Nephron progenitor cell (in vitro differentiated cells): Measurements from ENCODE around the gene MAGI2.

Experiments
- DNase-seq: peaks from one replicate; pipeline ENCODE4 v3.0.0; 2021
- H3K27ac Mint-ChIP-seq: 2 replicates; pipeline ENCODE4 v1.8.0; 2021; ENCODE audit warnings: mild to moderate bottlenecking, moderate library complexity, mixed read lengths
- H3K27me3 Mint-ChIP-seq: 2 replicates; pipeline ENCODE4 v1.8.0; 2021; ENCODE audit warnings: mild to moderate bottlenecking, low read depth, mixed read lengths; ENCODE audit not compliant: poor library complexity
- H3K36me3 Mint-ChIP-seq: 2 replicates; pipeline ENCODE4 v1.8.0; 2021; ENCODE audit warnings: low read depth, mixed read lengths
- H3K4me1 Mint-ChIP-seq: 2 replicates; pipeline ENCODE4 v1.8.0; 2021; ENCODE audit warnings: mixed read lengths
- H3K4me3 Mint-ChIP-seq: 2 replicates; pipeline ENCODE4 v1.8.0; 2021; ENCODE audit warnings: mild to moderate bottlenecking, moderate library complexity, mixed read lengths
- H3K9me3 Mint-ChIP-seq: 2 replicates; pipeline ENCODE4 v1.8.0; 2021; ENCODE audit warnings: mild to moderate bottlenecking, moderate library complexity, mixed read lengths
- TF ChIP-seq, protein P1 (sequence below): fragments of 200-600 bp; sonication (generic); IDR thresholded peaks from 2 replicates; pipeline ENCODE4 v1.5.0; 2021; ENCODE audit warnings: antibody characterized with exemption

The MAGI2 gene

DNA sequence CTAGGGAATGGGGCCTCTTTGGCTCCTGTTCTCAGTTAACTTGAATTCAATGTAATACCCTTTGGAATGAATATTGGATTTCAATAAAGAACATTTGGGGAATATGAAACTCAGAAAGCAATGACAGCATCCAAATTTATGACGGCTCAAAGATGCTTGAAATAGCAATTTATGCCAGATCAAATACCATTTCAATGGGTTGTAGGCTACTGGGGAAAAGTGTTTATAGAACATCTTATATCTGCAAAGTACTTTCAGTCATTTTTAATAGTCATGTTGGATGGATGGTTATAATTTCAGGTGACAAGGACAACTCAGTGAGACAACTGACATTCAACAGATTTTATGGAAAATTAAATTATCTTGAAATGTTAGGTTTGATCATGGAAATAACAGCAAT lies 882.2 kb downstream of the MAGI2 start:
- H3K4me1 Mint-ChIP-seq: peaks cover 10% of the 10 kb centered on the region
- no peaks in the 10 kb centered on the region for H3K27me3 Mint-ChIP-seq
- H3K9me3 Mint-ChIP-seq: no peaks in the 10 kb centered on the region
- no peak overlapping the region for H3K27ac Mint-ChIP-seq
- H3K36me3 Mint-ChIP-seq: no peaks in the 10 kb centered on the region
- TF ChIP-seq, protein P1, sequence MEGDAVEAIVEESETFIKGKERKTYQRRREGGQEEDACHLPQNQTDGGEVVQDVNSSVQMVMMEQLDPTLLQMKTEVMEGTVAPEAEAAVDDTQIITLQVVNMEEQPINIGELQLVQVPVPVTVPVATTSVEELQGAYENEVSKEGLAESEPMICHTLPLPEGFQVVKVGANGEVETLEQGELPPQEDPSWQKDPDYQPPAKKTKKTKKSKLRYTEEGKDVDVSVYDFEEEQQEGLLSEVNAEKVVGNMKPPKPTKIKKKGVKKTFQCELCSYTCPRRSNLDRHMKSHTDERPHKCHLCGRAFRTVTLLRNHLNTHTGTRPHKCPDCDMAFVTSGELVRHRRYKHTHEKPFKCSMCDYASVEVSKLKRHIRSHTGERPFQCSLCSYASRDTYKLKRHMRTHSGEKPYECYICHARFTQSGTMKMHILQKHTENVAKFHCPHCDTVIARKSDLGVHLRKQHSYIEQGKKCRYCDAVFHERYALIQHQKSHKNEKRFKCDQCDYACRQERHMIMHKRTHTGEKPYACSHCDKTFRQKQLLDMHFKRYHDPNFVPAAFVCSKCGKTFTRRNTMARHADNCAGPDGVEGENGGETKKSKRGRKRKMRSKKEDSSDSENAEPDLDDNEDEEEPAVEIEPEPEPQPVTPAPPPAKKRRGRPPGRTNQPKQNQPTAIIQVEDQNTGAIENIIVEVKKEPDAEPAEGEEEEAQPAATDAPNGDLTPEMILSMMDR: no peak
- H3K4me3 Mint-ChIP-seq: no peak overlapping the region
- DNase-seq: no peak

DNA sequence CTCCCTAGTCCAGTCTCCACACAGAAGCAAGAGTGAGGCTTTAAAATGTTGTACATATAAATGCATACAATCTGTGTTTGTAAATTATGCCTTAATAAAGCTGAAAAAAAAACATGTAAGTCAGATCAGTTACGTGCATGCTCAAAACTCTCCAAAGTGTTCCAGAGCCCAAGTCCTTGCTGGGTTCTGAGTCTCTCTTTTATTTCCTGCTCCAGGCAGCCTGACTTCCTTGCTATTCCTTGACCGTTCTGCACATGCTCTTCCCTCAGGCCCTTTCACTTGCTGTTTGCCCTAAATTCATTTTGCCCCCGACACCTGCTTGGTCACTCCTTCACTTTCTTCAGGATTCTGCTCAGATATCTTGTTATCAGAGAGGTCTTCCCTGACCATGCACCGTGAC lies 884.8 kb downstream of the MAGI2 start:
- Mint-ChIP-seq H3K4me3 (no peak overlapping the region), H3K9me3 (no peaks in the 10 kb centered on the region), H3K27me3 (no peaks in the 10 kb centered on the region), H3K27ac (no peak overlapping the region), H3K4me1 (peaks cover 10% of the 10 kb centered on the region), H3K36me3 (no peaks in the 10 kb centered on the region)
- TF ChIP-seq, protein P1: no peak
- no peak for DNase-seq

DNA sequence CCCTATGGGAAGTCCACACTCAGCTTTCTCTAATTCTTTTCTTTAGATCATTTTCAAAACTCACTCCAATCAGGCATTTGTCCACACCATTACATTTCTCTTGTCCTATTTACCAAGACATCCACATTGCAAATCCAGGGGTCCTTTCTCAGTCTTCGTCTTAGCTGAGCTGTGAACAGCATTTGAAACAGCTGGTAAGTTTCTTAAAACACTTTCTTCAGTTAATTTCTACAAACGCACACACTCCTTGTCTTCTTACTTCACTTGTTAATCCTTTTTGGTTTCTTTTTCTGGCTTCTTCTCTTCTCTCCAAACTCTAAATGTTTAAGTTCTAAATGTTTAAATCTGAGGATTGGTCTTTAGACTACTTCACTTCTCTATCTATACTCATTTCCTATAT lies 885.6 kb downstream of the MAGI2 start:
- TF ChIP-seq, protein P1: no peak
- no peaks in the 10 kb centered on the region for H3K9me3 Mint-ChIP-seq
- no peaks in the 10 kb centered on the region for H3K27me3 Mint-ChIP-seq

DNA sequence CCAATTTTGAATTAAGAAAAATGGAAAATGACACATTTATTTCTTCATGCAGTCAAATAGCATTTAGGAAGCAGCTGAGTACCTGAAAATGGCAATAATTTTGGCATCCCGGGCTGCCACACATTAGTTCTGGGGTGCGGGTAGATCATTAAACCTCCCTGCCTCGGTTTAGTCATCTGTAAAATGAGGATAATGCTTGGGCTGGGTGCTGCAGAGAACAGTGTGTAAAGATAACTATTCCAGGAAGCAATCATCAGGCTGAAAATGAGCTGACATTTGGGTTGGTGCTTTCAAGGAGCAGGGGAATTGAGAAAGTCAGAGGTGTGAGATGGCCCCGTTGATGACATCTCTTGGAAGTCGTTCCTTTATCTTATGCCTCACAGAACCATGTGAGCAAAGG lies 887.7 kb downstream of the MAGI2 start:
- no peaks in the 10 kb centered on the region for H3K36me3 Mint-ChIP-seq
- DNase-seq: no peak
- no peak overlapping the region for H3K4me3 Mint-ChIP-seq
- TF ChIP-seq, protein P1: no peak
- no peaks in the 10 kb centered on the region for H3K27me3 Mint-ChIP-seq
- H3K27ac Mint-ChIP-seq: no peak overlapping the region
- H3K4me1 Mint-ChIP-seq: peaks cover 30% of the 10 kb centered on the region
- no peaks in the 10 kb centered on the region for H3K9me3 Mint-ChIP-seq

More for the DNA sequence above, 885.6 kb downstream of the MAGI2 start:
- no peak for DNase-seq
- no peak overlapping the region for H3K27ac Mint-ChIP-seq
- H3K4me1 Mint-ChIP-seq: peaks cover 19% of the 10 kb centered on the region
- H3K4me3 Mint-ChIP-seq: no peak overlapping the region
- no peaks in the 10 kb centered on the region for H3K36me3 Mint-ChIP-seq

DNA sequence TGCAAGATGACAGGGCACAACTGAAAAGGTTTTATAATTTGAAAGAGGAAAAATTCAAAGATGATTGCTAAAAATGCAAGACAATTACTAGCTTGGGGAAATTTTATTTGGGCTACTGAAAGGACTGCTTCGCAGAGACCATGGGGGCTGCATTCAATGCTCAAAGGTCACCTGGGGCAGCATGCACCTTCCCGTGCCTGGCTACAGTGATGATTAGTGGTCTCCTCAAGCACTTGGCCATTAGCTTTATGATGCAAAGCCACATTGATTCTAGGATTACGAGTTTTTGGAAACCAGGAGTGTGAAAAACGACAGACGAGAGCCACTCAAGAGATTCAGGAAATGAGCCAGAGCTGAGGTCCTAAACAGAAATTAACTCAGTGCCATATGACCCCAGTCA lies 890.3 kb downstream of the MAGI2 start:
- H3K9me3 Mint-ChIP-seq: no peaks in the 10 kb centered on the region
- no peaks in the 10 kb centered on the region for H3K27me3 Mint-ChIP-seq

DNA sequence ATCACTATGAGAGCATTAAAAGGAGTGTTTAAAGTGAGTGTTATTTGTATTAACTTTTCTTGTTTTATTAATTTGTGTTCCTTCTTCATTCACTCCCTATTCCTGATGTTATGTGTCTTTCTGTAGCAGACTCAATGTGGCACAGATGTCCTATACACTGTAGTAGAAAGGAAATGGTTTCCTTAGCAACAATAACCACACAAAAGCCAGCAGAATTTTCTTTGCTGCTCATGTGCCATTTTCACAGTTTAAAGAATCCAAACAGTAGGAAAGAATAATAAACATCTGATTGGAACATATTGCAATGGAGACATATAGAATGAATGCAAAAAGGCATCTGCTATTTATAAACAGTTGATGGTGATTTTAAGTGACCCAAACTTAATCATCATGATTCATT lies 891.3 kb downstream of the MAGI2 start:
- Mint-ChIP-seq H3K4me1 (peaks cover 30% of the 10 kb centered on the region), H3K27ac (no peak overlapping the region), H3K27me3 (no peaks in the 10 kb centered on the region), H3K36me3 (no peaks in the 10 kb centered on the region), H3K9me3 (no peaks in the 10 kb centered on the region), H3K4me3 (no peak overlapping the region)
- TF ChIP-seq, protein P1: no peak
- DNase-seq: no peak

More for the DNA sequence above, 890.3 kb downstream of the MAGI2 start:
- DNase-seq: no peak
- H3K4me1 Mint-ChIP-seq: peaks cover 30% of the 10 kb centered on the region
- H3K36me3 Mint-ChIP-seq: no peaks in the 10 kb centered on the region
- TF ChIP-seq, protein P1: no peak
- H3K27ac Mint-ChIP-seq: peak overlapping the region; percentile 64
- H3K4me3 Mint-ChIP-seq: no peak overlapping the region
